MM.1S (cell line): ENCODE measurements around the gene RNF130.
"Not testable (repeated sequence)": the region's sequence is repeated elsewhere in the genome, so short reads cannot be mapped to it uniquely, and the experiment has no call there.

Source experiments
- DNase-seq: peaks from one replicate; pipeline ENCODE4 v3.0.0-alpha.2; 2015
- H2AFZ ChIP-seq: fragments of 300-600 bp; sonication (generic); 2 replicates; pipeline ENCODE4 v1.6.0; 2016; ENCODE audit warnings: antibody characterized with exemption, low read length
- H3F3A ChIP-seq: fragments of 300-600 bp; sonication (generic); 2 replicates; pipeline ENCODE4 v1.6.1; 2016; ENCODE audit warnings: mild to moderate bottlenecking, antibody characterized with exemption, low read length, moderate library complexity, mixed read lengths; ENCODE audit not compliant: insufficient read depth
- H3K27ac ChIP-seq: fragments of 300-600 bp; sonication (generic); 2 replicates; pipeline ENCODE4 v1.5.1; 2016; ENCODE audit warnings: mild to moderate bottlenecking, low read length
- H3K27me3 ChIP-seq: fragments of 300-600 bp; sonication (generic); replicated peaks from 2 replicates; pipeline ENCODE4 v1.6.0; 2016; ENCODE audit warnings: low read length; ENCODE audit not compliant: insufficient read depth
- H3K36me3 ChIP-seq: fragments of 300-600 bp; sonication (generic); replicated peaks from 2 replicates; pipeline ENCODE4 v1.6.1; 2016; ENCODE audit warnings: mild to moderate bottlenecking, low read length, mixed read lengths; ENCODE audit not compliant: insufficient read depth
- H3K4me1 ChIP-seq: fragments of 300-600 bp; sonication (generic); 2 replicates; pipeline ENCODE4 v1.6.1; 2016; ENCODE audit warnings: low read length, mixed read lengths
- H3K4me2 ChIP-seq: fragments of 300-600 bp; sonication (generic); 2 replicates; pipeline ENCODE4 v1.6.0; 2016; ENCODE audit warnings: low read depth, low read length
- H3K4me3 ChIP-seq: fragments of 300-600 bp; sonication (generic); 2 replicates; pipeline ENCODE4 v1.5.1; 2016; ENCODE audit warnings: low read length, mixed read lengths
- H3K79me2 ChIP-seq: fragments of 300-600 bp; sonication (generic); 2 replicates; pipeline ENCODE4 v1.6.1; 2016; ENCODE audit warnings: mixed run types, low read length, mixed read lengths
- H3K9ac ChIP-seq: fragments of 300-600 bp; sonication (generic); 2 replicates; pipeline ENCODE4 v1.6.1; 2016; ENCODE audit warnings: low read length, mixed read lengths
- H3K9me2 ChIP-seq: fragments of 300-600 bp; sonication (generic); replicated peaks from 2 replicates; pipeline ENCODE4 v1.6.1; 2016; ENCODE audit warnings: mild to moderate bottlenecking, low read length, mixed read lengths; ENCODE audit not compliant: insufficient read depth
- H3K9me3 ChIP-seq: fragments of 300-600 bp; sonication (generic); replicated peaks from 2 replicates; pipeline ENCODE4 v1.6.1; 2016; ENCODE audit warnings: mild to moderate bottlenecking, low read length, mixed read lengths; ENCODE audit not compliant: insufficient read depth
- H4K20me1 ChIP-seq: fragments of 300-600 bp; sonication (generic); 2 replicates; pipeline ENCODE4 v1.6.1; 2016; ENCODE audit warnings: mild to moderate bottlenecking, low read length, moderate library complexity, mixed read lengths; ENCODE audit not compliant: insufficient read depth
- CTCF ChIP-seq: fragments of 300-600 bp; sonication (generic); IDR thresholded peaks from 2 replicates; pipeline ENCODE4 v1.5.1; 2016; ENCODE audit warnings: antibody characterized with exemption, low read length, mixed read lengths
- EZH2 ChIP-seq: fragments of 300-600 bp; sonication (generic); optimal IDR thresholded peaks from 2 replicates; pipeline ENCODE3; 2017; ENCODE audit warnings: low read depth, mild to moderate bottlenecking, antibody characterized with exemption, low read length, mixed read lengths
- EZH2phosphoT487 ChIP-seq: fragments of 300-600 bp; sonication (generic); IDR thresholded peaks from 2 replicates; pipeline ENCODE4 v1.6.1; 2018; ENCODE audit warnings: antibody characterized with exemption, low read length

The RNF130 gene

GRCh38 chr5:180090098-180090768 lies 18.7 kb upstream of the RNF130 start:
- no peaks in the 10 kb centered on the region for H3K36me3 ChIP-seq
- no peaks in the 10 kb centered on the region for H4K20me1 ChIP-seq
- DNase-seq: peak; percentile 19
- no peak overlapping the region for H3K4me3 ChIP-seq
- peaks cover 23% of the 10 kb centered on the region for H3K4me1 ChIP-seq
- H2AFZ ChIP-seq: 0 out of 2 replicates have a peak overlapping the region, but pooled peaks have one; percentile 11
- H3K4me2 ChIP-seq: peak overlapping the region; percentile 21; the same call in 1 of the 2 replicates
- H3K27ac ChIP-seq: no peak overlapping the region
- no peaks in the 10 kb centered on the region for H3K9me3 ChIP-seq
- H3K27me3 ChIP-seq: peaks cover 3% of the 10 kb centered on the region; the same call in 1 of the 2 replicates
- H3K9ac ChIP-seq: no peak overlapping the region; the same call in 1 of the 2 replicates
- no peaks in the 10 kb centered on the region for H3F3A ChIP-seq
- no peaks in the 10 kb centered on the region for H3K79me2 ChIP-seq
- no peak for TF ChIP-seq EZH2
- TF ChIP-seq EZH2phosphoT487: no peak
- peak; percentile 48 for TF ChIP-seq CTCF
- no peaks in the 10 kb centered on the region for H3K9me2 ChIP-seq

GRCh38 chr5:180089628-180090027 lies 18.1 kb upstream of the RNF130 start:
- not testable (repeated sequence) for H4K20me1 ChIP-seq, H2AFZ ChIP-seq, DNase-seq, H3K4me2 ChIP-seq, H3F3A ChIP-seq, H3K27me3 ChIP-seq, H3K4me3 ChIP-seq, H3K27ac ChIP-seq, H3K36me3 ChIP-seq, H3K9me2 ChIP-seq, H3K9ac ChIP-seq, H3K79me2 ChIP-seq, H3K9me3 ChIP-seq
- peaks cover 29% of the 10 kb centered on the region for H3K4me1 ChIP-seq

GRCh38 chr5:180088561-180088960 lies 17.0 kb upstream of the RNF130 start:
- H3K4me2 ChIP-seq: no peak overlapping the region
- H3K27ac ChIP-seq: no peak overlapping the region; the same call in 1 of the 2 replicates
- H3K9ac ChIP-seq: no peak overlapping the region
- no peak overlapping the region for H3K4me3 ChIP-seq
- no peaks in the 10 kb centered on the region for H3F3A ChIP-seq
- no peaks in the 10 kb centered on the region for H3K36me3 ChIP-seq
- peaks cover 30% of the 10 kb centered on the region for H3K4me1 ChIP-seq
- no peaks in the 10 kb centered on the region for H3K9me3 ChIP-seq
- H4K20me1 ChIP-seq: no peaks in the 10 kb centered on the region
- H3K27me3 ChIP-seq: no peaks in the 10 kb centered on the region
- DNase-seq: no peak
- TF ChIP-seq EZH2 (no peak), EZH2phosphoT487 (no peak), CTCF (no peak)
- no peak overlapping the region for H2AFZ ChIP-seq
- no peaks in the 10 kb centered on the region for H3K79me2 ChIP-seq
- no peaks in the 10 kb centered on the region for H3K9me2 ChIP-seq

- Histone ChIP-seq H3K36me3 (no peaks in the 10 kb centered on the region), H3K4me2 (no peak overlapping the region), H4K20me1 (no peaks in the 10 kb centered on the region), H3K27me3 (no peaks in the 10 kb centered on the region), H3K9ac (no peak overlapping the region), H3F3A (no peaks in the 10 kb centered on the region), H3K9me3 (no peaks in the 10 kb centered on the region), H3K4me3 (no peak overlapping the region), H3K4me1 (peaks cover 30% of the 10 kb centered on the region), H3K27ac (peak overlapping the region; percentile 54; the same call in 1 of the 2 replicates), H2AFZ (no peak overlapping the region), H3K79me2 (no peaks in the 10 kb centered on the region), H3K9me2 (no peaks in the 10 kb centered on the region)
- no peak for DNase-seq
- TF ChIP-seq EZH2 (no peak), CTCF (no peak), EZH2phosphoT487 (no peak)
Observed at GRCh38 chr5:180086816-180087399, 15.3 kb upstream of the RNF130 start.
